Tibial nerve (tissue), 4 donors: Measurements from ENCODE around the gene SELPLG. TPM values are rescaled to one million over a fixed set of nuclear protein-coding genes. Genes with fewer than 3 reads are reported as not detected.

Source experiments
- DNase-seq, 2 donors: peaks; one replicate each; pipeline ENCODE4 v3.0.0-alpha.2; 2019; ENCODE audit warnings: low spot score in 2 of 2
- H3K27ac ChIP-seq, 4 donors: fragments of 200-600 bp; sonication (generic) in 3 of 4; one replicate each; pipeline ENCODE4 v1.5.1; 2017 to 2019; ENCODE audit warnings: mild to moderate bottlenecking in 1 of 4
- H3K27me3 ChIP-seq, 2 donors: fragments of 200-600 bp; sonication (generic) in 1 of 2; one replicate each; pipeline versions ENCODE4 v1.5.1 to v1.6.0; 2017 to 2019
- H3K36me3 ChIP-seq, 3 donors: fragments of 200-600 bp; sonication (generic); one replicate each; pipeline ENCODE4 v1.5.1; 2018 to 2019
- H3K4me1 ChIP-seq, 4 donors: fragments of 200-600 bp; sonication (generic) in 3 of 4; one replicate each; pipeline ENCODE4 v1.5.1; 2017 to 2019
- H3K4me3 ChIP-seq, 4 donors: fragments of 200-600 bp; sonication (generic) in 3 of 4; one replicate each; pipeline ENCODE4 v1.5.1; 2017 to 2019; ENCODE audit warnings: mild to moderate bottlenecking in 1 of 4, moderate library complexity in 1 of 4
- H3K9me3 ChIP-seq, 4 donors: fragments of 200-600 bp; sonication (generic) in 3 of 4; one replicate each; pipeline ENCODE4 v1.5.1; 2017 to 2019
- CTCF ChIP-seq, 5 experiments: fragments of 200-600 bp in 3 of 5; fragments of 450-650 bp in 2 of 5; sonication (generic) in 3 of 5; IDR thresholded peaks; one replicate each; pipeline ENCODE4 v1.5.1; 2016 to 2019; ENCODE audit warnings: antibody characterized with exemption in 5 of 5, mild to moderate bottlenecking in 3 of 5, moderate library complexity in 2 of 5
- EP300 ChIP-seq, 2 donors: sonication (generic); formaldehyde crosslinking; IDR thresholded peaks; one replicate each; pipeline ENCODE4 v1.6.1; 2017; ENCODE audit warnings: antibody characterized with exemption in 2 of 2, mild to moderate bottlenecking in 1 of 2
- POLR2A ChIP-seq, 2 donors: fragments of 450-650 bp; IDR thresholded peaks; one replicate each; pipeline ENCODE4 v1.6.1; 2017; ENCODE audit warnings: antibody characterized with exemption in 2 of 2, mild to moderate bottlenecking in 2 of 2, moderate library complexity in 2 of 2
- WGBS, 2 donors: methylation state at CpG; one replicate each; pipeline ENCODE4 v1.1.5; 2018; 5-methylcytosine and 5-hydroxymethylcytosine counted together
- total RNA-seq, 4 donors: library from RNA; depleted of rRNA; stranded (reverse); fragments of >200 nt; gene quantifications; one replicate each; pipeline ENCODE4 v1.1.0, GENCODE V29; 2016

SELPLG gene
- total RNA-seq, 4 donors from 2014 or later, result 4.5 to 15.1 (median 9.2) TPM

DNA sequence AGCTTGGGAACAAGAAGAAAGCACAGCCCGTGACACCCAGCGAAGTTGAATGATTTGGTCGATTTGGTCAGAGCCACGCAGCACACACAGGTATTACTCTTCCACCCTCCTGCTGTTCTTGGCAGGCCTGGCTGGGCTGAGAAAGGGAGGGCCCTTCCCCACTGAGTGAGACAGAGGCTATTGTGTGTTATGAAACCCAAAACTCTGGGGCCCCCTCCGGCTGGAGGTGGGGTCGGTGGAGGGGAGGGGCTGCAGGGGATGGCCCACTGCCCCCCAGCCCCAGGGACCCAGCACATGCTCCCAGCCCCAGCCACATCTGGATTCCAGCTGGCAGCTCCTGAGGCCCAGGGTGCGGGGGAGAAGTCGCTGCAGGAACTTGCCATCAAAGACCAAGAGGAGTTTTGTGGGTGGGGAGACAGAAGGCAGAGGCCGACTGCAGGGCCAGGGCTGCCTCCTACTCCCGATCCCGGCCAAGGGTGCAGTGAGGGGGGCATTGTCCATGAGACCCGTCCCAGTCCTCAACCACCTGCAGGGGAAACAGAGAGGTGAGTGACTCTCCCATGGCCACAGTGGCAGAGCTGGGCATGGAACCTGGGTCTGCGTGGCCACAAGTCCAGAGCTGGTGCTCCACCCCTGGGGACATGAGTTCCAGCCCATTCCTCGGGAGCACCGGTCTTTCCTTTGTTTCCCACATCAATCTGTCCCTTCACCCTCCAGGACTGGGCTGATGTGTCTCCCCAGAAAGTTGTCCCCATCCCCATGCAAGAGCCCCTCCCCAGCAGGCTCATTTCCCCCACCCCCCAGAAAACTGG lies 44.5 kb downstream of the SELPLG start:
- WGBS, 2 donors, result 19 to 24% methylated on average over 13 to 14 of the region's 15 CpGs
- H3K4me1 ChIP-seq, result peaks cover 0 to 25% (median 0%) of the 10 kb centered on the region in 4 donors
- H3K4me3 ChIP-seq, result no peak overlapping the region
- DNase-seq, result no peak
- H3K9me3 ChIP-seq, result no peaks in the 10 kb centered on the region
- H3K36me3 ChIP-seq, result no peaks in the 10 kb centered on the region
- no peaks in the 10 kb centered on the region for H3K27me3 ChIP-seq
- TF ChIP-seq CTCF (IDR thresholded peaks at IDR 0.05) (no peak), POLR2A (IDR thresholded peaks at IDR 0.05) (no peak), EP300 (IDR thresholded peaks at IDR 0.05) (no peak)
- H3K27ac ChIP-seq, result peak overlapping the region in 2 of 4 donors; percentile 27 to 28

- Histone ChIP-seq H3K27ac (no peak overlapping the region), H3K9me3 (no peaks in the 10 kb centered on the region), H3K4me1 (peaks cover 0 to 21% (median 0%) of the 10 kb centered on the region in 4 donors), H3K36me3 (no peaks in the 10 kb centered on the region), H3K27me3 (no peaks in the 10 kb centered on the region), H3K4me3 (no peak overlapping the region)
- WGBS, 2 donors, result 47 to 63% methylated on average over 4 of the region's 4 CpGs
- DNase-seq, result no peak
- TF ChIP-seq EP300 (IDR thresholded peaks at IDR 0.05) (no peak), CTCF (IDR thresholded peaks at IDR 0.05) (no peak), POLR2A (IDR thresholded peaks at IDR 0.05) (no peak)
Observed at GRCh38 chr12:108587826-108588225, 45.9 kb downstream of the SELPLG start.

- WGBS, 2 donors, result 89 to 91% methylated on average over 11 of the region's 11 CpGs
Observed at GRCh38 chr12:108586306-108586705, 47.4 kb downstream of the SELPLG start.

DNA sequence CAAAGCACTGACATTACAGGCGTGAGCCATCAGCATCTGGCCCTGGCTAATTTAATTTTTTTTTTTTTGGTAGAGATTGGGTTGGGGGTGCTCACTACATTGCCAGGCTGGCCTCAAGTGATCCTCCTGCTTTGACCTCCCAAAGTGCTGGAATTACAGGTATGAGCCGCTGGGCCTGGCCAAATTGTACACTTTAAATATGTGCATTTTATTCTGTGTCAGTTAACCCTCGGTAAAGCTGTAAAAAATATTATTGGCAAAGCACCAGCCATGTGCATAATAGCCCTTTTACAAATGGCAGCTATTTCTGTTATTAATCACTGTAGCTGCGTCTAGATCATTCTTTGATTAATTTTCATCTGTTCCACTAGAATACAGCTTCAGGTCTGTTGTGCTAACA lies 47.8 kb downstream of the SELPLG start:
- H3K36me3 ChIP-seq, result no peaks in the 10 kb centered on the region
- WGBS, 2 donors, result 39 to 48% methylated on average over 4 of the region's 4 CpGs
- H3K4me3 ChIP-seq, result no peak overlapping the region
- TF ChIP-seq CTCF (IDR thresholded peaks at IDR 0.05) (no peak), EP300 (IDR thresholded peaks at IDR 0.05) (no peak), POLR2A (IDR thresholded peaks at IDR 0.05) (no peak)
- H3K27me3 ChIP-seq, result no peaks in the 10 kb centered on the region
- no peak overlapping the region for H3K27ac ChIP-seq
- peaks cover 0 to 40% (median 7%) of the 10 kb centered on the region in 4 donors for H3K4me1 ChIP-seq
- no peak for DNase-seq
- H3K9me3 ChIP-seq, result no peaks in the 10 kb centered on the region

More at GRCh38 chr12:108586306-108586705, 47.4 kb downstream of the SELPLG start:
- no peak for DNase-seq
- no peak overlapping the region for H3K27ac ChIP-seq
- peaks cover 0 to 36% (median 5%) of the 10 kb centered on the region in 4 donors for H3K4me1 ChIP-seq
- no peak for TF ChIP-seq CTCF (IDR thresholded peaks at IDR 0.05)
- no peak for TF ChIP-seq POLR2A (IDR thresholded peaks at IDR 0.05)
- TF ChIP-seq EP300 (IDR thresholded peaks at IDR 0.05), result no peak
- no peaks in the 10 kb centered on the region for H3K27me3 ChIP-seq
- H3K4me3 ChIP-seq, result no peak overlapping the region
- H3K9me3 ChIP-seq, result no peaks in the 10 kb centered on the region
- no peaks in the 10 kb centered on the region for H3K36me3 ChIP-seq

GRCh38 chr12:108584456-108585065 lies 49.1 kb downstream of the SELPLG start:
- Histone ChIP-seq H3K4me3 (no peak overlapping the region), H3K27ac (peak overlapping the region in 1 of 4 donors; percentile 12), H3K9me3 (no peaks in the 10 kb centered on the region), H3K27me3 (no peaks in the 10 kb centered on the region), H3K36me3 (no peaks in the 10 kb centered on the region), H3K4me1 (peaks cover 0 to 44% (median 8%) of the 10 kb centered on the region in 4 donors)
- DNase-seq, result no peak
- 76 to 86% methylated on average over 3 of the region's 3 CpGs for WGBS, 2 donors
- no peak for TF ChIP-seq CTCF (IDR thresholded peaks at IDR 0.05)
- no peak for TF ChIP-seq POLR2A (IDR thresholded peaks at IDR 0.05)
- no peak for TF ChIP-seq EP300 (IDR thresholded peaks at IDR 0.05)
